Omental fat pad (tissue), 4 donors: ENCODE data around the gene ZNF892. TPM values are rescaled to one million over a fixed set of nuclear protein-coding genes. Genes with fewer than 3 reads are reported as not detected.
"Not testable (repeated sequence)": the region's sequence is repeated elsewhere in the genome, so short reads cannot be mapped to it uniquely, and the experiment has no call there.

Experiments used
- ATAC-seq: fragments of 150-250 bp; one replicate; pipeline ENCODE4 v1.9.1; 2016; ENCODE audit warnings: mild to moderate bottlenecking, moderate library complexity; ENCODE audit not compliant: low FRiP score
- DNase-seq: peaks from one replicate; pipeline ENCODE4 v3.0.0-alpha.2; 2019; ENCODE audit warnings: low spot score
- total RNA-seq, 4 donors: library from RNA; depleted of rRNA; stranded (reverse); fragments of >200 nt; gene quantifications; one replicate each; pipeline ENCODE4 v1.1.0, GENCODE V29; 2016
- TF ChIP-seq, protein P1 (sequence below), 3 donors: fragments of 450-650 bp; IDR thresholded peaks; one replicate each; pipeline ENCODE4 v1.5.1; 2016 to 2017; ENCODE audit warnings: antibody characterized with exemption in 3 of 3, mild to moderate bottlenecking in 3 of 3, moderate library complexity in 2 of 3

ZNF892 gene
- total RNA-seq, 4 donors from 2014 or later: 2.9 to 7.9 (median 3.8) TPM

- TF ChIP-seq, protein P1, sequence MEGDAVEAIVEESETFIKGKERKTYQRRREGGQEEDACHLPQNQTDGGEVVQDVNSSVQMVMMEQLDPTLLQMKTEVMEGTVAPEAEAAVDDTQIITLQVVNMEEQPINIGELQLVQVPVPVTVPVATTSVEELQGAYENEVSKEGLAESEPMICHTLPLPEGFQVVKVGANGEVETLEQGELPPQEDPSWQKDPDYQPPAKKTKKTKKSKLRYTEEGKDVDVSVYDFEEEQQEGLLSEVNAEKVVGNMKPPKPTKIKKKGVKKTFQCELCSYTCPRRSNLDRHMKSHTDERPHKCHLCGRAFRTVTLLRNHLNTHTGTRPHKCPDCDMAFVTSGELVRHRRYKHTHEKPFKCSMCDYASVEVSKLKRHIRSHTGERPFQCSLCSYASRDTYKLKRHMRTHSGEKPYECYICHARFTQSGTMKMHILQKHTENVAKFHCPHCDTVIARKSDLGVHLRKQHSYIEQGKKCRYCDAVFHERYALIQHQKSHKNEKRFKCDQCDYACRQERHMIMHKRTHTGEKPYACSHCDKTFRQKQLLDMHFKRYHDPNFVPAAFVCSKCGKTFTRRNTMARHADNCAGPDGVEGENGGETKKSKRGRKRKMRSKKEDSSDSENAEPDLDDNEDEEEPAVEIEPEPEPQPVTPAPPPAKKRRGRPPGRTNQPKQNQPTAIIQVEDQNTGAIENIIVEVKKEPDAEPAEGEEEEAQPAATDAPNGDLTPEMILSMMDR (IDR thresholded peaks at IDR 0.05): no peak
- ATAC-seq (no peak), DNase-seq (no peak)
These were observed 41.1 kb upstream of the ZNF892 start for GRCh38 chr2:95166065-95166763.

DNA sequence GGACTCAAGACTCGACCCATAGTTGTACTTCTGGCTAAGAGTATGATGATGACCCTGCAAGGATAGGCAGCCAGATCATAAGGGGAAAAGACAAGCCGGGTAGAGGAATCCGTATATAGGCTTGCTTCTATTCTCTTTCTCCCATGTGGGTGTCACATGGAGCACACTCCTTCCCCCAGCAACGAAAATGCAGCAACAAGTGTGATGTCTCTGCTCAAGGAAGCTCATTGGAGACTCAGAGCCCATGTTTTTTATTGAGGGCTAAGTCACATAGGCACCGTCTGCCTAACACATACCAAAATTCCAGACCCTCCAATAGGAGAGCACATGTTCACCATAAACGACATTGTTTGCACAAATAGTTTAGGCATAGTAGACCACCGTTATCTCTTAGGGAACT is 35.4 kb upstream of the ZNF892 start:
- no peak for DNase-seq
- ATAC-seq: no peak
- TF ChIP-seq, protein P1 (IDR thresholded peaks at IDR 0.05): no peak

- DNase-seq (no peak), ATAC-seq (no peak)
- TF ChIP-seq, protein P1 (IDR thresholded peaks at IDR 0.05): no peak
These were observed 33.2 kb upstream of the ZNF892 start for GRCh38 chr2:95174031-95174542.

GRCh38 chr2:95179451-95179850 is 27.9 kb upstream of the ZNF892 start:
- TF ChIP-seq, protein P1 (IDR thresholded peaks at IDR 0.05): no peak
- DNase-seq (no peak), ATAC-seq (no peak)

GRCh38 chr2:95181774-95182173 is 25.5 kb upstream of the ZNF892 start:
- no peak for ATAC-seq
- no peak for DNase-seq
- TF ChIP-seq, protein P1 (IDR thresholded peaks at IDR 0.05): no peak

DNA sequence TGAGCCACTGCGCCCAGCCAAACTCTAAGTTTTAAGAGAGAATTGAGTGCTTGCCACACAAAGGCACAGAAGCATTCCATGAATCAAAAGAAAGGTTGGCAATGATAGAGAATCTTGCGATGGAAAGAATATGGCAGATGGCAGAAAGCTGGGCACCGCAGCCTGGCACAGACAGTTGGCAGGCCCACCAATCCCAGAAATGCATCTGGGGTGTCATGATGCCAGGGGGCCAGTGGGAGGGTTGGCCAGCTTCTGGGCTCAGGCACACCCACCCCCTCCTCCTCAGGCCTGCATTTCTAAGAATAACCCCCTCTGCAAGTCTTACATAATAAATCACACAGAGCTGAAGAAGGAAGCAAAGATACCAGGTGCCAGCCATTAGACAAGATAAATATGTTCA is 22.1 kb upstream of the ZNF892 start:
- ATAC-seq (no peak), DNase-seq (no peak)
- TF ChIP-seq, protein P1 (IDR thresholded peaks at IDR 0.05): no peak

DNA sequence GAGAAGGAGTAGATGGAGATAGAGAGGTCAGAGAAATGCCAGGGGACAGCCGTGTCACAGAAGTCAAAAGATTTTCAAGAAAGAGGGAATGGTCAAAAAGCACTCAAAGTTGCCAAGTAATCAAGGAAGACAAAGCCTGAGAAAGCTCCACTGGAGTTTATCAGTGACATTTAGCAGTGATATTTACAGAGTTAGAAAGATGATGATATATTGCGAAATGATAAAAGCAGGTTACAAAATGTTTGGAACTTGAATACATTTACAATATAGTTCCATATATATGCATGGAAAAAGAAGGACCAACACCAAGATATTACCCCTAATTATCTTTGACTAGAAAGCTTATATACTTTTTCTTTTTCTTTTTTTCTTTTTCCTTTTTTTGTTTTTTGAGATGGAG is 21.3 kb upstream of the ZNF892 start:
- TF ChIP-seq, protein P1 (IDR thresholded peaks at IDR 0.05): no peak
- ATAC-seq (no peak), DNase-seq (no peak)

DNA sequence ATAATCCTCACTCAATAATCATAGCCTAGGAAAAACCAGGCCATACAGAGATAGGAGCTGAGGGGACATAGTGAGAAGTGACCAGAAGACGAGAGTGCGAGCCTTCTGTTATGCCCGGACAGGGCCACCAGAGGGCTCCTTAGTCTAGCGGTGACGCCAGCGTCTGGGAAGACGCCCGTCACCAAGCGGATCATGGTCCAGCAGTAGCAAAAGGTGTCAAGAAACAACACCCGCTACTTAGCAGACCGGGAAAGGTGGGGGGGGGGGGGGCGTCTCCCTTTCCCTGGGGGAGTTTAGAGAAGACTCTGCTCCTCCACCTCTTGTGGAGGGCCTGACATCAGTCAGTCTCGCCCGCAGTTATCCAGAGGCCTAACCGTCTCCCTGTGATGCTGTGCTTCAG is 14.4 kb upstream of the ZNF892 start:
- ATAC-seq: not testable (repeated sequence)
- peak; percentile 33 for DNase-seq
